GM18868 (cell line): ENCODE data around the gene ARVCF.

Experiments used
- ATAC-seq: cut with Tn5 transposase; IDR thresholded peaks from one replicate; pipeline ENCODE4 v1.9.1; 2021; ENCODE audit warnings: mild to moderate bottlenecking, moderate library complexity; ENCODE audit not compliant: unreplicated experiment

Gene ARVCF

DNA sequence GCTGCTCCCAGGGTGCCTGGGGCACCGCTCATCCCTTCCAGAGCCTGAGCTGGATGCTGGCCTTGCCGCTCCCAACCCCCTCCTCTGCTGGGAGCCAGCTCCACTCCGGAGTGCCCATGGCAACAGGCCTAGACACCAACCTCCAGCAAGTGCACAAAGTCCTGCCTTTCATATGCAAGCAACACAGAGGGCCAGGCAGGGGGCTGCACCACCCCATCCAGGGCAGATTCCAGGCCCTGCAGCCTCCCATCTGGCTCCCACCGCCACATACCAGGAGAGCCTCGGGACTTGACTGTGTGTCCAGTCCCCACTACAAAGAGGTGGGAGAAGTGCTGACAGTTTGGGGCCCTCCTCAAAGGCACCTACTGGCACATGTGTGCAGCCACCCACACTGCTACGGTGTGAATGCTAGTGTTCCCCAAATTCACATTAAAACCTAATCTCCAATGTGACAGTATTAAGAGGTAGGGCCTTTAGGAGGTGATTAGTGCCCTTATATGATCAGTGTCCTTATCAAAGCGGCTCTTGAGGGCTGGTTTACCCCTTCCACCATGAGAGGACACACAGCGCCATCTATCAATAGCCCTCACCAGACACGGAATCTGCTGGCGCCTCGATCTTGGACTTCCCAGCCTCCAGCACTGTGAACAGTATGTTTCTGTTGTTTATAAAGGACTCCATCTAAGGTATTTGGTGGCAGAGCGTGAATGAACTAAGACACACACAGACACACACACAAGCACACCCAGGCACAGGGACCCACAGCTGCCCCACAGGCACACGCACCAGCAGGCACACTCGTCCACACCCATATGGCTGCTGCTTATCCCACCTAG is 16.2 kb downstream of the ARVCF start:
- ATAC-seq: no peak

DNA sequence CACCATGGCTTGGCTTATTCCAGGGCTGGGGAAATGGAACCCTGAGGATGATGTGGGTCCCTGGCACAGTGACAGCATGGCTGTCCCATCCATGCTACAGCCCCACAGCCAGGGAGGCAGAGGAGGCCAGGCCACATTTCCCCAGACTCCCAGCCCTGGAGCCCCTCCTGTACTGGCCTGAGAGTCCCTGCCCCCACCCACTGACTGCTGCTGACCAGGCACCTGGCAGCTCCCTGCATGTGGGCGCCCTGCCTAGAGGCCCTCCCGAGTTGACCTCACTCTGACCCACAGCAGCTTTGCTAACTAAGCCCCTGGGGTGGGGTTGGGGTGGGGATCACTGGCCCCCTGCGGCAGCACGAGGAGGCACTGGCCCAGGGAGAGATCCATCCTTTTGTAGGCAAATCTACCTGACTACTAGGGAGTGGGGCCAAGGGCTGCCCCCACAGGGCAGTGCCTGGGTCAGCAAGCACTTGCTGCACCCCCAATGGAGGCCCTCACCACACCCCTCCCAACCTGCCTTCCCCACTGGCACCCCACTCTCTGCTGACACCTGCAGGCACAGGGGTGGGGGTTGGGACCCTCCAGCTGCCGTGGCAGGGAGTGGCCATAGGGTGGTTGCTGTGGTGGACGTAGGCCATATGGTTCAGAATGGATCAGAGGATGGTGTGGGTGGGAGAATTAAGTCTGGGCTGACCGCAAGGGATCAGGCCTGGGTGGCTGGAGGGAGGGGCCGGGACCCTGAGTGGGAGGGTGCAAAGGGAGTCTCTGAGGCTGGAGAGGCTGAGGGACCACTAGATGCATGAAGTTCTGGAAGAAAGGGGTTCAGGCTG is 17.4 kb downstream of the ARVCF start:
- ATAC-seq: no peak

- no peak for ATAC-seq
These were observed 18.2 kb downstream of the ARVCF start for GRCh38 chr22:19998232-19998951.

DNA sequence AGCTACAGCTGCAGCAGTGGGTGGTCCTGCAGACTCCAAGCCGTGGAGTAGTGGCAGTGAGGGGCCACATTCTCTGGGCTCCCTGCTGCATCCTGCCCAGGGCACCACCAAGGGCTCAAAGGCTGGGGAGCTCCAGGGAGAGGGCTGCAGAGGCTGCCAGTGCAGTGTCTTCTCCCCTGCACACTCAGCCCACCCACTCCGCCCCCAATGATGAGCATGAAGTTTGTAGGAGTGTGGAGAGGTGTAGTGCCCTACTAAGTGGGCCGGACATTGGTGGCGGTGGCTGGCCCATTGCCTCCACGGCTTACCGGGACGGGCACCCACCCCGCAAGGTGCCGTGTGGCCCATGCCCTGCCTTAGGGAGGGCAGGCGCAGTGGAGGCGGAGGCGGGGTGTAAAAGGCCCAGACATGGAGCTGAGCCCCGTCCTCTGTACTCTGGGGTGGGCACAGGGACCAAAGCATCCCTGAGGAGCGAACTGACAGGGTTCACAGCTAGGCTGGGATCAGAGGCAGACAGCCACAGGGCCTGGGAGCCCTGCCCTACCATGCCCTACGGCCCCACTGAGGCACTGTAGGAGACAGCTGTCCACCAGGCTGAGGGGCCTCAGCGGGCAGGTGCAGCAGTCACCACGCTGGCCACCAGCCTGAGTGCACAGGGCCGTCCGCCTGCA is 18.9 kb downstream of the ARVCF start:
- no peak for ATAC-seq

GRCh38 chr22:19996694-19997384 is 19.8 kb downstream of the ARVCF start:
- no peak for ATAC-seq

DNA sequence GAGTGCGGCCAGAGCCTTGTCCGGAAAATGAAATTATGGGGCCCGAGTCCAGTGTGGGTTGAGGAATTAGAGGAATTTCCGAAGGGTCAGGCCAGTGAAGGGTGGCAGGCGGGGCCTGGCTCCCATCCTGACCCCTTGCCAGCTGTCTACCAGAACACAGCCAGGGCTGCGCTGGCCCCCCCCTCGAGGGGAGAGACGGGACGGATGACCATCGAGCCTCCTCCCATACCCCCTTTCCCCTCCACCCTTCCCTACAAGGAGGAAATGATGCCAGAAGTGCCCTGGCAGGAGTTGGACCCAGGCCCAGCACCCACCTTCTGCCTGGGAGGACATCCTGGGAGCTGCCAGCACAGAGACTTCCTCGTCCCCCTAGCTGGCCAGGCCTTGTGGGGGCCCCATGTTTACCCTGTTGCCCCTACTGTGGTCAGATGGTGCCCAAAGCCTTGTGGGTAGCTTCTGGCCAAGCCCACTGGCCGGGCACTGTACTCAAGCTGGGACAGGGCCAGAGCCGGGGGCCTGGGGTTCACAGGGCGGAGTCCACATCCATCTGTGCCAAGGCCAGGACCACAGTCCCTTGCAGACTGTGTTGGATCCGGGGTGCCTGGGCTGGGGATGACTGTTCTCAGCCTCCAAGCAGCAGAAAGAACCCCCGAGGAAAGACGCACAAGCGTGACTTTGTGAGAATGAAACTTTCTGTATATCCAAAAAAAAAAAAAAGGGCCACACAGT is 20.8 kb downstream of the ARVCF start:
- ATAC-seq: no peak

DNA sequence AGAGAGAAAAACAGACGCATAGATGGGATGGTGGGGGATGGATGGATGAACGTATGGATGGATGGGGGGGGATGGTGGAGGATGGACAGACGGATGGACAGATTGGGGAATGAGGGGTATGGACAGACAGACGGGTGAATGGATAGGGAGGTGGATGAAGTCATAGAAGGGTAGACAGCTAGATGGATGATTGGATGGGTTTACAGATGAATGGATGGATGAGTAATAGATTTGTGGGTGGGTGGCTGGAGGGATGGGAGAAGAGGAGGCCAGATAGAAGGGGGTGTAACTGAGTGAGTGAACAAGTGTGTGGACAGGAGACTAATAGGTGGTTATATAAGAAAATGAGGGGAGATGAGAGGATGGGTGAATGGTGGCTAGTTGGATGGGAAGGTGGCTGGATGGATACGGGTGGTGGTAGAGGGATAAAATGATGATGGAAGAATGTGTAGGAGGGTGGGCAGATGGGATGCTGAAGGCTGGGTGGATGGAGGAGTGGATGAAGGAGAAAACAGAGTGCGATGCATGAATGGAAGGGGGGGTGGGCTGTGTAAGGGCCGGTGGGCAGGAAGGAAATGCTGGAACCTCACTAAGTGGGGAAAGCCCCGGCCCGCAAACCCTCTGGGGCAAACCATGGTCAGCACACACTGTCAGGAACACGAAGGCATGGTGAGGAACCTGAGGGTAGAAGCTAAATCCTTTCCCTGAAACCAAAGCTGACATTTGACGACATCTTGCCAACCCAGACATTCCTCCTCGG is 21.6 kb downstream of the ARVCF start:
- ATAC-seq: no peak

DNA sequence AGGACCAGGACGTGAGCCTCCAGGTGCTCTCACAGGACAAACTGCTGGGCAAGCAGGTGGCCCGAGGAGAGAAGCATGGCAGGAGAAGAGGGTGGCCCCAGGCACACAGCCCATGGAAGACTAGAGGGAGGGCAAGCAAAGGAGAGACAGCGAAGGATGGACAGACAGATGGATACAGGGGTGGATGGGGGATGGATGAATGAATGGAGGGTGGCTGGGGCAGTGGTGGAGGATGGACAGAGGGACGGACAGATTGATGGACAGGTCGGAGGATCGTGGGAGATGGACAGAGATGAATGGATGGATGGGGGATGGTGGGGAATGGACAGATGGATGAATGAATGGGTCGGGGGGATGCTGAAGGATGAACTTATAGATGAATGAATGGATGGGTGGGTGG is 22.7 kb downstream of the ARVCF start:
- no peak for ATAC-seq

GRCh38 chr22:19992921-19993355 is 23.7 kb downstream of the ARVCF start:
- ATAC-seq: no peak

DNA sequence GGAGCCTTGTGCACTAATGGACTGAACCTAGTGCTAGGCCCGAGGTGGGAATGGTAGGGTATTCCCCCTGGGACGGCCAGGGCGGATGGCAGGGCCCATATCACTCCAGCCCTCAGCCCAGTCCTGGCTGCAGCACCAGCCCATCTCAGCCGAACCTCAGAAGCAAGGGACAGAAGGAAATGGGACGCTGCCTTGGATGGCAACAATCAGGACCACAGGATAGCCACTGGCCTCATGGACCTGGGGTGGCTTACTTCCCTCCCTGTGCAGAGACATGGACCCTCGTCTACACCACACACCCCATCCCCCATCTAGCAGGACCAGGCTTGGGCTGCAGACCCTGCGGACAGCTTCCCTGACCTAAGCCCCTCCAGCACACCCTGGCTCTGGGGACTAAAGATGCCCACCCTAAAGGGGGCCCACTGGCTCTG is 24.1 kb downstream of the ARVCF start:
- no peak for ATAC-seq

DNA sequence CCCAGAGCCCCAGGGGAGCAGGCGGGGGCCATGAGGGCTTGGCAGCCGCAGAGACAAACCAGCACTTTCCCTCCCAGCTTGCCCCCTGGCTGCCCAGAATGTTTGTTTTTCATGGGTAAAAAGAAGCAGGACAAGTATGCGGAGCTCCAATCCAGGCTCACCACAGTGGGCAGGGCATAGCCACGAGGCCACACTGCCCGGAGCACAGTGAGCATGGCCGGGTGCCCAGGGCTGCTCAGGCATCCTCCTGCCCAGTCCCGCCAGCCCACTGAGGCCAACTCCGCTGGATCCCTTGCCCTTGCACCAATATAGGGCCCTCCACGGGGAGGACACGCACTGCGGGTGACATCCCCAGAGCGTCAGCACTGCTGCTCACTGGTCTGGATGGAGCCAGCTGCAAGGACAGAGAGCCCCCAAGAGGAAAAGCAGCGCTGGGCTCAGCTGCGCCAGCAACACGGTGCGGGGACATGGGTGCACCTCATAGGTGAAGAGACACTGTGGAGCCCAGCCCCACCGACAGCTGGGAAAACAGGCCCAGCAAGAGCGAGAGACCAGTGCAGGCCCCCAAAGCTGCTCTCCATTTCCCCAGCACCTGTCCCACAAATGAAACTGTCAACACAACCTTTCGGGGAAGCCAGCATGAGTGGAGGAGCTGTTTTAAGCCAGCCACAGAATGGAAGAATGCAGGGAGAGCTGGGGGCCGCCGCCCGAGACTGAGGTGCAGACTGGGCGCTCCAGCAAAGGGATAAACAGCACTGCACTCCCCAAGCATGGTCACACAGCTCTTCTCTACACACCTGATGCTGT is 24.8 kb downstream of the ARVCF start:
- no peak for ATAC-seq

GRCh38 chr22:19991395-19991644 is 25.3 kb downstream of the ARVCF start:
- ATAC-seq: no peak

GRCh38 chr22:19990609-19991394 is 25.8 kb downstream of the ARVCF start:
- no peak for ATAC-seq

- ATAC-seq: no peak
These were observed 26.4 kb downstream of the ARVCF start for GRCh38 chr22:19990188-19990587.

GRCh38 chr22:19989725-19990067 is 26.9 kb downstream of the ARVCF start:
- no peak for ATAC-seq

- no peak for ATAC-seq
These were observed 27.5 kb downstream of the ARVCF start for GRCh38 chr22:19988965-19989724.

- ATAC-seq: no peak
These were observed 28.3 kb downstream of the ARVCF start for GRCh38 chr22:19988331-19988808.
